Osteoblast (primary cell): Measurements from ENCODE around the gene RALGPS1. TPM values are rescaled to one million over a fixed set of nuclear protein-coding genes. Genes with fewer than 3 reads are reported as not detected.

Source experiments
- DNase-seq: peaks from one replicate; pipeline ENCODE4 v3.0.0; 2011; ENCODE audit warnings: low spot score, mixed read lengths; ENCODE audit not compliant: insufficient read length; ENCODE audit errors: missing footprints
- H2AFZ ChIP-seq: 2 replicates; pipeline ENCODE4 v1.6.0; 2011; ENCODE audit warnings: mild to moderate bottlenecking, low read length
- H3K27ac ChIP-seq: 2 replicates; pipeline ENCODE4 v1.5.1; 2011; ENCODE audit warnings: mild to moderate bottlenecking, low read depth, low read length, moderate library complexity
- H3K27me3 ChIP-seq: 2 replicates; pipeline ENCODE4 v1.6.0; 2012; ENCODE audit warnings: mild to moderate bottlenecking, control low read depth, inconsistent platforms, low read length, moderate library complexity; ENCODE audit not compliant: insufficient read depth
- H3K36me3 ChIP-seq: 2 replicates; pipeline ENCODE4 v1.5.1; 2011; ENCODE audit warnings: mild to moderate bottlenecking, low read length, control low read depth, moderate library complexity; ENCODE audit not compliant: insufficient read depth
- H3K4me1 ChIP-seq: 2 replicates; pipeline ENCODE4 v1.5.1; 2011; ENCODE audit warnings: mild to moderate bottlenecking, low read length, control low read depth, moderate library complexity; ENCODE audit not compliant: insufficient read depth
- H3K4me2 ChIP-seq: 2 replicates; pipeline ENCODE4 v1.6.0; 2011; ENCODE audit warnings: mild to moderate bottlenecking, low read length; ENCODE audit not compliant: insufficient read depth
- H3K4me3 ChIP-seq: fragments of 200-600 bp; sonication (generic); 3 replicates; pipeline ENCODE4 v1.5.1; 2012; ENCODE audit warnings: mild to moderate bottlenecking, low read length, inconsistent platforms; ENCODE audit not compliant: insufficient read depth
- H3K79me2 ChIP-seq: 2 replicates; pipeline ENCODE4 v1.6.0; 2012; ENCODE audit warnings: mild to moderate bottlenecking, low read length, control low read depth, inconsistent platforms; ENCODE audit not compliant: insufficient read depth
- H3K9me3 ChIP-seq: 2 replicates; pipeline ENCODE4 v1.5.1; 2011; ENCODE audit warnings: low read depth, low read length, control low read depth
- H4K20me1 ChIP-seq: 2 replicates; pipeline ENCODE4 v1.6.0; 2012; ENCODE audit warnings: mild to moderate bottlenecking, low read length, control low read depth; ENCODE audit not compliant: insufficient read depth
- CTCF ChIP-seq: IDR thresholded peaks from 2 replicates; pipeline ENCODE4 v1.5.1; 2011; ENCODE audit warnings: mild to moderate bottlenecking, low read depth, low read length, moderate library complexity; ENCODE audit errors: extremely low read depth
- total RNA-seq: library from RNA; depleted of rRNA; stranded (reverse); fragments of >200 nt; gene quantifications from 2 replicates; pipeline ENCODE4 v1.2.3, GENCODE V29; 2012

Gene RALGPS1
- total RNA-seq, 1 donor, result 5.1 TPM

DNA sequence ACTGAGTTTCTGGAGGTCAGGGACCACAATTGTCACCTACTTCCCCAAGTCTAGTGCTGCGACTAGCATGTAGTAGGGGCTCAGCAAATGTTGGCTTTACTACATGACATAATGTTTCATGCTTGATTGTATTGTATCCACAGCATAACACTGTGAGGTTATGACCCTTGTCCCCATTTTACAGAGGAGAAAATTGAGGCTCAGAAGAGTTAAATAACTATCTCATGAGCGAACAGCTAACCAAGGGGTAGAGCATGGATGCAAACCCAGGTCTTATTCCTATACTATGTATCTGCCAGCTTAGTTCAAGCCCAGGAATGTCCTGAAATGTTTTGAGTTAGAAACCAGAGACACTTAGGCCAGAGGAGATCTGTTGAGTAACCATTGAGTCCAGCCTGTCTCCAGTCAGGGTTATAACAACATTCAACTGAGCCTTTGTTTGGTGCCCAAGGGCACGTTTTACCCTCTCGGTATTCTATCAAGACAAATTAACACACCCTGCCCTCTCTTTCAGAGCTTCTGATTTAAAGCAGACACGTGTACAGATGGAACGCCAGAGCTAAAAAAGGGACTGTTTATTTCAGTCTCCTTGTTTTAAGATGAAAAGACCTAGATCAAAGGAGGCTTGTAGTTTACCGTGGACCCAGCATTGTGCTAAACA is 191.4 kb downstream of the RALGPS1 start:
- Histone ChIP-seq H3K79me2 (no peaks in the 10 kb centered on the region), H4K20me1 (peaks cover 9% of the 10 kb centered on the region), H3K4me3 (no peak overlapping the region), H3K4me2 (no peak overlapping the region), H2AFZ (no peak overlapping the region), H3K36me3 (no peaks in the 10 kb centered on the region), H3K27ac (no peak overlapping the region), H3K27me3 (no peaks in the 10 kb centered on the region), H3K9me3 (no peaks in the 10 kb centered on the region), H3K4me1 (no peaks in the 10 kb centered on the region)
- TF ChIP-seq CTCF, result no peak
- DNase-seq, result no peak

DNA sequence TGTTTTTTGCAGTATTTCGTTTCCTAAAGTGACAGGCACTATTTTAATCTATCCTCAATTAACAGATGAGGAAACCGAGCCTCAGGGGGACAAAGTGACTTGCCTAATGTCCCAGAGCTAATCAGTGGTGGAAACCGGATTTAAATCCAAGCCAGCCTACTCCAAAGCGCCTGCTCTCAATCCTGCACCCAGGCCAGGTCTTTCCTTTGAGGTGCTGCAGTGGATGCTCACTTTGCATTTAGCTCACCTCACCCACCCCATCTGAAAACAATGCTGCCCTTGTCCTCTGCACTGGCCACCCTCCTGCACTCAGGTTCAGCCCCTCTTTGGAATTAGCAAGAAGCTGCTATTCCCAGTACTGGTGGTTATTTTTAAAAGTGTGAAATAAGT is 191.9 kb downstream of the RALGPS1 start:
- DNase-seq, result no peak
- no peaks in the 10 kb centered on the region for H3K27me3 ChIP-seq
- H3K4me1 ChIP-seq, result no peaks in the 10 kb centered on the region
- TF ChIP-seq CTCF, result no peak
- no peak overlapping the region for H3K4me3 ChIP-seq
- H4K20me1 ChIP-seq, result peaks cover 12% of the 10 kb centered on the region
- no peak overlapping the region for H3K4me2 ChIP-seq
- no peaks in the 10 kb centered on the region for H3K36me3 ChIP-seq
- no peaks in the 10 kb centered on the region for H3K9me3 ChIP-seq
- no peaks in the 10 kb centered on the region for H3K79me2 ChIP-seq
- no peak overlapping the region for H2AFZ ChIP-seq
- no peak overlapping the region for H3K27ac ChIP-seq

DNA sequence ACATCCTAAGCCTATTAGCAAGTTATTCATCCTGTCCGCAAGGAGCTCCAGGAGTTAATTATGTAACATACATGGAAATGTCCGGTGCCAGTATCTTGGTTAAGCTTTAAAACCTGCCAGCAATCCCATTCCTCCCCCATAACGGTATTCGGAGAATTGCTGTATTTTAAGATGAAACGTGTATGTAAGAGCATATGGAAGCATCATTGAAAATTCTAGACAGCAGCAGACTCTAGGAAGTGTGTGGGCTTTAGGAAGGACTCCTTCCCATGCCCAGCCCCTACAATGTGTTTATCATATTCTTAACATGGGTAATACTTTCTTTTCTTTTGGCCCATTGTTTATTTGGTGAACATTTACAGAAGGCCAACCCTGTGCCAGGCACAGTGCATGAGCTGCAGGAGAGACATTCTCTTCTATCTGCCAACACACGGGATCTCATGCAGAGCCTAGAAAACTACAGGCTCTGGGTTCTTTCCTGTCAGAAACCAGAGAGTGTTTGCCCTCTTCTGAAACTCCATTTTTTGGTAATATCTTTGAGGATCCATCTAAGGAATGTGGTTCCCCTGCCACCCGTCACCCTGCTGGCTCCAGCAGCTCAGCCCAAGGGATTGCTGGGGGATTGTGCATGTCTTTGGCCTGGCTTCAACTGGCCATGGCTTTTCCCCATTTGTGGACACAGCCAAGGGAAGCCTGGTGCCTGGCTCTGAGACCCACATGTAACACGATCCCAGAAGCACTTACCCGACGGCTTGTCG is 192.8 kb downstream of the RALGPS1 start:
- H3K4me1 ChIP-seq, result no peaks in the 10 kb centered on the region
- no peak for TF ChIP-seq CTCF
- no peaks in the 10 kb centered on the region for H3K36me3 ChIP-seq

GRCh38 chr9:127107929-127108876 is 193.6 kb downstream of the RALGPS1 start:
- no peaks in the 10 kb centered on the region for H3K9me3 ChIP-seq
- H3K4me2 ChIP-seq, result no peak overlapping the region
- H3K27me3 ChIP-seq, result no peaks in the 10 kb centered on the region
- TF ChIP-seq CTCF, result no peak
- H3K36me3 ChIP-seq, result no peaks in the 10 kb centered on the region
- no peak for DNase-seq
- H3K27ac ChIP-seq, result no peak overlapping the region
- H3K79me2 ChIP-seq, result no peaks in the 10 kb centered on the region
- H4K20me1 ChIP-seq, result peaks cover 12% of the 10 kb centered on the region
- no peaks in the 10 kb centered on the region for H3K4me1 ChIP-seq
- H2AFZ ChIP-seq, result no peak overlapping the region
- H3K4me3 ChIP-seq, result no peak overlapping the region

More for the DNA sequence above, 192.8 kb downstream of the RALGPS1 start:
- Histone ChIP-seq H3K9me3 (no peaks in the 10 kb centered on the region), H3K4me2 (no peak overlapping the region), H3K4me3 (no peak overlapping the region), H4K20me1 (peaks cover 12% of the 10 kb centered on the region), H3K79me2 (no peaks in the 10 kb centered on the region), H3K27me3 (no peaks in the 10 kb centered on the region), H3K27ac (no peak overlapping the region), H2AFZ (no peak overlapping the region)
- DNase-seq, result no peak
